Mesothelial cell of epicardium (in vitro differentiated cells): Measurements from ENCODE around the gene LRRC3. TPM values are rescaled to one million over a fixed set of nuclear protein-coding genes. Genes with fewer than 3 reads are reported as not detected.
A peak's percentile ranks its signal among the peaks of the same experiment; 100 is the strongest.

Experiments
- DNase-seq, 2 experiments: peaks; one replicate each; pipeline ENCODE4 v3.0.0; 2021; ENCODE audit warnings: low spot score in 2 of 2; ENCODE audit not compliant: unreplicated experiment in 2 of 2
- H3K27ac Mint-ChIP-seq: 2 replicates; pipeline ENCODE4 v1.8.0; 2021; ENCODE audit warnings: mixed read lengths
- H3K27me3 Mint-ChIP-seq: 2 replicates; pipeline ENCODE4 v1.8.0; 2021; ENCODE audit warnings: low read depth, mixed read lengths
- H3K36me3 Mint-ChIP-seq: 2 replicates; pipeline ENCODE4 v1.8.0; 2021; ENCODE audit warnings: mixed read lengths
- H3K4me1 Mint-ChIP-seq: 2 replicates; pipeline ENCODE4 v1.8.0; 2021; ENCODE audit warnings: mixed read lengths
- H3K4me3 Mint-ChIP-seq: 2 replicates; pipeline ENCODE4 v1.8.0; 2021; ENCODE audit warnings: mild to moderate bottlenecking, moderate library complexity, mixed read lengths
- H3K9me3 Mint-ChIP-seq: 2 replicates; pipeline ENCODE4 v1.8.0; 2021; ENCODE audit warnings: mixed read lengths
- total RNA-seq: library from RNA; stranded (reverse); gene quantifications from 3 replicates; pipeline ENCODE4 v1.2.1, GENCODE V29; 2021
- TF ChIP-seq, protein P1 (sequence below): fragments of 200-600 bp; sonication (generic); IDR thresholded peaks from one replicate; pipeline ENCODE4 v1.5.0; 2021; ENCODE audit warnings: antibody characterized with exemption; ENCODE audit not compliant: unreplicated experiment

The LRRC3 gene
- total RNA-seq, 1 donor from 2014 or later, result 11.8 TPM

DNA sequence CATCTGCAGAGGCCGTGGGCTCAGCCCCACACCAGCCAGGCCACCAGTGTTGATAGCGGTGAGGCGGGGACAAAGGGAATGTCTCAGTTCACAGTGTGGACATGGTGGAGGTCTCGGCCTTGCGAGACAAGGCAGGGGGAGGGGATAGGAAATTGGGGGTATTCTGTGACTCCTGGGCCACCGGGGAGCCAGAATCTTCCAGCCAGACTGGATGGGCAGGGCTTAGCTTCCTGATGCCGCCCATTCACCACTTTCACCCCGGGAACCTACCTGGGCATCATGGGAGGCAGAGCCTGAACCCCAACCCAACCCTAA is 5.1 kb downstream of the LRRC3 start:
- DNase-seq, result no peak
- Mint-ChIP-seq H3K4me3 (no peak overlapping the region), H3K27me3 (no peaks in the 10 kb centered on the region), H3K4me1 (no peaks in the 10 kb centered on the region), H3K27ac (no peak overlapping the region), H3K36me3 (peaks cover 2% of the 10 kb centered on the region), H3K9me3 (no peaks in the 10 kb centered on the region)
- TF ChIP-seq, protein P1, sequence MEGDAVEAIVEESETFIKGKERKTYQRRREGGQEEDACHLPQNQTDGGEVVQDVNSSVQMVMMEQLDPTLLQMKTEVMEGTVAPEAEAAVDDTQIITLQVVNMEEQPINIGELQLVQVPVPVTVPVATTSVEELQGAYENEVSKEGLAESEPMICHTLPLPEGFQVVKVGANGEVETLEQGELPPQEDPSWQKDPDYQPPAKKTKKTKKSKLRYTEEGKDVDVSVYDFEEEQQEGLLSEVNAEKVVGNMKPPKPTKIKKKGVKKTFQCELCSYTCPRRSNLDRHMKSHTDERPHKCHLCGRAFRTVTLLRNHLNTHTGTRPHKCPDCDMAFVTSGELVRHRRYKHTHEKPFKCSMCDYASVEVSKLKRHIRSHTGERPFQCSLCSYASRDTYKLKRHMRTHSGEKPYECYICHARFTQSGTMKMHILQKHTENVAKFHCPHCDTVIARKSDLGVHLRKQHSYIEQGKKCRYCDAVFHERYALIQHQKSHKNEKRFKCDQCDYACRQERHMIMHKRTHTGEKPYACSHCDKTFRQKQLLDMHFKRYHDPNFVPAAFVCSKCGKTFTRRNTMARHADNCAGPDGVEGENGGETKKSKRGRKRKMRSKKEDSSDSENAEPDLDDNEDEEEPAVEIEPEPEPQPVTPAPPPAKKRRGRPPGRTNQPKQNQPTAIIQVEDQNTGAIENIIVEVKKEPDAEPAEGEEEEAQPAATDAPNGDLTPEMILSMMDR, result no peak

- TF ChIP-seq, protein P1, result no peak
- H3K36me3 Mint-ChIP-seq, result peaks cover 2% of the 10 kb centered on the region
- H3K27ac Mint-ChIP-seq, result no peak overlapping the region
- no peak overlapping the region for H3K4me3 Mint-ChIP-seq
- DNase-seq, result peak in 1 of 2 experiments; percentile 37
- no peaks in the 10 kb centered on the region for H3K9me3 Mint-ChIP-seq
- H3K27me3 Mint-ChIP-seq, result no peaks in the 10 kb centered on the region
- H3K4me1 Mint-ChIP-seq, result no peaks in the 10 kb centered on the region
These were observed 5.7 kb downstream of the LRRC3 start for GRCh38 chr21:44461005-44461404.

DNA sequence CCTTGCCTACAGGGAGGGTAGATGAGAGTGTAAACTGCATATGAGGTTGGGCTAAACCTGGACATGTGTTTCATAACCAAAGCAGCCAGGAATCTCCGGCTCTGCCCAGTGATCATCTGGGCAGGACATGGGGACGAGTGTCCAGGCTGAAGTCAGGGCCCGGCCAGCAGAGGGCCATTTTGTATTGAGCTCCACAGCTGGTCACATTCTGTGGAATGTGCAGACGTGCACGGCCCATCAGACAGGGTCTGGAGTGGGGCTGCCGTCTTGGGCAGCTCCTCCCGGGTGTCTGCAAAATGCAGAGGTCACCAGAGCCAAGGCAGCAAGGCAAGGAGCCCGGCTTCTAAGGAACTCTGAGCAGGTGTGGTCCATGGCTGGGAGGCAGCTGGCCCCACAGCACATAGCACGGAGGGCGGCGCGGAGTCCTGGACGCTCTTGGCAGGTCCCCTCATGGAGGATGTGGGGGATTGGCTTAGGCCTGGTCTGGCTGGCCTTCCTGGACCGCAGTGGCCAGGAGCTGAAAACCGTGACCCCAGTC is 6.2 kb downstream of the LRRC3 start:
- no peak overlapping the region for H3K27ac Mint-ChIP-seq
- no peaks in the 10 kb centered on the region for H3K4me1 Mint-ChIP-seq
- no peaks in the 10 kb centered on the region for H3K27me3 Mint-ChIP-seq
- TF ChIP-seq, protein P1, result no peak
- peak in 1 of 2 experiments; percentile 33 for DNase-seq
- H3K36me3 Mint-ChIP-seq, result peaks cover 2% of the 10 kb centered on the region
- H3K4me3 Mint-ChIP-seq, result no peak overlapping the region
- no peaks in the 10 kb centered on the region for H3K9me3 Mint-ChIP-seq

DNA sequence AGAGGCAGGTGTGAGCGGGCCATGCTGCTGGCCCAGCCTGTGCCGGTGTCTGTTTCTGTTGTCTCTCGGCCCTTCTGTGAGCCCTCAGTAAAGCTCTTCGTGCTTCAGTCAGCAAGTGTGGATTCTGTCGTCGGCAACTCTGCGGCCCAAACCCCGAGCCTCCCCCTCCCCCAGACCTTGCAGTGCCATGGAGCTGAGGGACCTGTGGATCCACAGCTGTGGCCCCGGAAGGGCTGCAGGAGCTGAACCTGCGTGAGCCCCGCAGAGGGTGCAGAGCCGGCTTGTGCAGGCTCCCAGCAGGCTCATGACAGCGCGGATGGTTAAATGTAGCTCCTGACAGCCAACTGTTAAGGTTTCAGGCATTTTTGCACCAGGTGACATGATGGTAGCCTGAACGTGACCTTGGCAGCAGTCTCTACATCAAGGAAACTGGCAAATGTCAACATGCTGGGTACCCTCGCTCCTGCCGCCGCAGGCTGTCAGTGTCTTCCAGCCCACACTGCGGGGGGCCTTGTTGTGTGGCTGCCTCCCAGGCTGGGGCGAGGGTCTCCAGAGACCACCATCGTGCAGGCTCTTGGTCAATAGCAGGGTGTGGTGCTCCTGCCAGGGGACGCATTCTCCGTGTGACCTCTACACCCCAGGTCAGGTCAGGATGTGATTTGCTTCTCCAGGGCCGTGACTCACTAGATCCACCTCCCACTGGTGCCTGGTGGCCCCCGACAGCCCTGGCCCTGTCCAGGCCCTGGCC is 7.0 kb downstream of the LRRC3 start:
- no peak overlapping the region for H3K4me3 Mint-ChIP-seq

DNA sequence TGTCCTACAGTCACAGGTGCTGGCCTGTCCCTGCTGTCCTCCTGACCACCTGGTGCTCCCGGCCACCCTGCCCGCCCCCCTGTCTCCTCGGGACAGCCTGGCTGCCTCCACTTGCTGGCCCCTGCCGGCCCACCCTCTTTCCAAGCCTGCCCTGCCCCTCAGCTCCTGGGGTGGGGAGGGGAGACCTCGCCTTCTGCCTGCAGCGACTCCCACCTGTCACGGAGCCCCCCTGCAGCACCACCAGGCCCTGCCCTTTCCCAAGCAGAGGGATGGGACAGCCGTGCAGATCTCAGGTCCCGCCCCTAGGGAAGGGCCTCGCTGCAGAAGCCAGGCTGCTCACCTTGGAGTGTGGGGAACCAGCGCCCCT is 7.5 kb downstream of the LRRC3 start:
- DNase-seq, result no peak
- Mint-ChIP-seq H3K27ac (no peak overlapping the region), H3K4me1 (no peaks in the 10 kb centered on the region), H3K4me3 (no peak overlapping the region), H3K9me3 (no peaks in the 10 kb centered on the region), H3K27me3 (no peaks in the 10 kb centered on the region), H3K36me3 (no peaks in the 10 kb centered on the region)
- TF ChIP-seq, protein P1, result no peak

More for the DNA sequence above, 7.0 kb downstream of the LRRC3 start:
- Mint-ChIP-seq H3K27ac (no peak overlapping the region), H3K4me1 (no peaks in the 10 kb centered on the region), H3K36me3 (peaks cover 2% of the 10 kb centered on the region), H3K27me3 (no peaks in the 10 kb centered on the region), H3K9me3 (no peaks in the 10 kb centered on the region)
- TF ChIP-seq, protein P1, result no peak
- no peak for DNase-seq

- Mint-ChIP-seq H3K27me3 (no peaks in the 10 kb centered on the region), H3K36me3 (no peaks in the 10 kb centered on the region), H3K9me3 (no peaks in the 10 kb centered on the region), H3K4me3 (no peak overlapping the region), H3K4me1 (no peaks in the 10 kb centered on the region), H3K27ac (no peak overlapping the region)
- no peak for DNase-seq
- TF ChIP-seq, protein P1, result no peak
These were observed 8.4 kb downstream of the LRRC3 start for GRCh38 chr21:44463724-44464123.
